Thyroid gland (tissue), 4 donors: ENCODE results near the gene RALGAPB. TPM values are rescaled to one million over a fixed set of nuclear protein-coding genes. Genes with fewer than 3 reads are reported as not detected.
"Not testable (repeated sequence)": the region's sequence is repeated elsewhere in the genome, so short reads cannot be mapped to it uniquely, and the experiment has no call there.

Experiments used
- DNase-seq, 2 donors: peaks; one replicate each; pipeline ENCODE4 v3.0.0-alpha.2; 2019
- H3K27ac ChIP-seq, 3 donors: fragments of 200-600 bp; sonication (generic); 1 replicate in 2 of 3; 2 replicates in 1 of 3; pipeline ENCODE4 v1.5.1; 2016 to 2019; ENCODE audit warnings: mild to moderate bottlenecking in 1 of 3, moderate library complexity in 1 of 3
- H3K27me3 ChIP-seq: fragments of 200-600 bp; sonication (generic); one replicate; pipeline ENCODE4 v1.5.1; 2019
- H3K36me3 ChIP-seq, 2 donors: fragments of 200-600 bp; sonication (generic); one replicate each; pipeline ENCODE4 v1.5.1; 2016 to 2019
- H3K4me1 ChIP-seq, 2 donors: fragments of 200-600 bp; sonication (generic); one replicate each; pipeline ENCODE4 v1.5.1; 2017 to 2019
- H3K4me3 ChIP-seq, 3 donors: fragments of 200-600 bp; sonication (generic); replicated peaks in 1 of 3; 1 replicate in 2 of 3; 2 replicates in 1 of 3; pipeline ENCODE4 v1.5.1; 2016; ENCODE audit warnings: mild to moderate bottlenecking in 1 of 3
- H3K9me3 ChIP-seq: fragments of 200-600 bp; sonication (generic); one replicate; pipeline ENCODE4 v1.5.1; 2017
- CTCF ChIP-seq, 6 experiments: fragments of 200-600 bp in 3 of 6; fragments of 450-650 bp in 3 of 6; sonication (generic) in 3 of 6; IDR thresholded peaks; one replicate each; pipeline ENCODE4 v1.5.1; 2016 to 2019; ENCODE audit warnings: antibody characterized with exemption in 6 of 6, mild to moderate bottlenecking in 2 of 6, inconsistent platforms in 1 of 6, moderate library complexity in 1 of 6
- POLR2A ChIP-seq, 2 donors: fragments of 450-650 bp; IDR thresholded peaks; one replicate each; pipeline ENCODE4 v1.6.1; 2017; ENCODE audit warnings: antibody characterized with exemption in 2 of 2, mild to moderate bottlenecking in 2 of 2, moderate library complexity in 1 of 2
- WGBS, 2 donors: methylation state at CpG; one replicate each; pipeline ENCODE4 v1.1.5; 2017; 5-methylcytosine and 5-hydroxymethylcytosine counted together
- intact Hi-C: fragments of 100-400 bp; cut with DNase I; formaldehyde crosslinking; loops from one replicate; pipeline ENCODE4 v1.15.1; 2023
- total RNA-seq, 4 donors: library from RNA; depleted of rRNA; stranded (reverse); fragments of >200 nt; gene quantifications; one replicate each; pipeline ENCODE4 v1.2.3, GENCODE V29; 2016

RALGAPB gene
- total RNA-seq, 4 donors from 2014 or later = 53.6 to 79.8 (median 62.1) TPM

GRCh38 chr20:38427655-38428023 is 45.0 kb upstream of the RALGAPB start:
- no peak overlapping the region for H3K4me3 ChIP-seq
- no peak for DNase-seq
- H3K27me3 ChIP-seq = no peaks in the 10 kb centered on the region
- no peaks in the 10 kb centered on the region for H3K4me1 ChIP-seq
- peaks cover 79 to 84% of the 10 kb centered on the region in 2 donors for H3K36me3 ChIP-seq
- TF ChIP-seq POLR2A (IDR thresholded peaks at IDR 0.05) (no peak), CTCF (IDR thresholded peaks at IDR 0.05) (no peak)
- WGBS, 2 donors = 81 to 89% methylated on average over 5 of the region's 5 CpGs
- no peak overlapping the region for H3K27ac ChIP-seq
- intact Hi-C loops = no loop called here
- H3K9me3 ChIP-seq = no peaks in the 10 kb centered on the region

GRCh38 chr20:38428800-38429199 is 43.8 kb upstream of the RALGAPB start:
- H3K36me3 ChIP-seq = peaks cover 77 to 81% of the 10 kb centered on the region in 2 donors
- WGBS, 2 donors = 91 to 97% methylated on average over 3 of the region's 3 CpGs
- H3K27ac ChIP-seq = no peak overlapping the region
- intact Hi-C loops = no loop called here
- no peaks in the 10 kb centered on the region for H3K9me3 ChIP-seq
- no peak overlapping the region for H3K4me3 ChIP-seq
- no peaks in the 10 kb centered on the region for H3K27me3 ChIP-seq
- TF ChIP-seq CTCF (IDR thresholded peaks at IDR 0.05) = no peak
- TF ChIP-seq POLR2A (IDR thresholded peaks at IDR 0.05) = no peak
- peaks cover 0 to 3% of the 10 kb centered on the region in 2 donors for H3K4me1 ChIP-seq
- no peak for DNase-seq

GRCh38 chr20:38429301-38429700 is 43.3 kb upstream of the RALGAPB start:
- peaks cover 72 to 76% of the 10 kb centered on the region in 2 donors for H3K36me3 ChIP-seq
- 81 to 94% methylated on average over 3 of the region's 3 CpGs for WGBS, 2 donors
- peaks cover 0 to 8% of the 10 kb centered on the region in 2 donors for H3K4me1 ChIP-seq
- no peak overlapping the region for H3K4me3 ChIP-seq
- TF ChIP-seq CTCF (IDR thresholded peaks at IDR 0.05) (no peak), POLR2A (IDR thresholded peaks at IDR 0.05) (no peak)
- no peak overlapping the region for H3K27ac ChIP-seq
- H3K27me3 ChIP-seq = no peaks in the 10 kb centered on the region
- H3K9me3 ChIP-seq = no peaks in the 10 kb centered on the region
- no peak for DNase-seq
- intact Hi-C loops = no loop called here

- Histone ChIP-seq H3K36me3 (peaks cover 58 to 61% of the 10 kb centered on the region in 2 donors), H3K27ac (no peak overlapping the region), H3K9me3 (no peaks in the 10 kb centered on the region), H3K4me3 (no peak overlapping the region), H3K27me3 (no peaks in the 10 kb centered on the region), H3K4me1 (peaks cover 0 to 11% of the 10 kb centered on the region in 2 donors)
- TF ChIP-seq CTCF (IDR thresholded peaks at IDR 0.05) (no peak), POLR2A (IDR thresholded peaks at IDR 0.05) (no peak)
- intact Hi-C loops = loop anchor here (2.0 kb wide), 1 partner anchor 16 kb away; no protein-coding TSS in a partner anchor
- 89 to 90% methylated on average over 8 of the region's 8 CpGs for WGBS, 2 donors
- DNase-seq = no peak
Observed at GRCh38 chr20:38430679-38431325, 41.8 kb upstream of the RALGAPB start.

GRCh38 chr20:38432292-38432691 is 40.4 kb upstream of the RALGAPB start:
- no peaks in the 10 kb centered on the region for H3K27me3 ChIP-seq
- no peak for TF ChIP-seq POLR2A (IDR thresholded peaks at IDR 0.05)
- TF ChIP-seq CTCF (IDR thresholded peaks at IDR 0.05) = no peak
- H3K27ac ChIP-seq = no peak overlapping the region
- peaks cover 0 to 11% of the 10 kb centered on the region in 2 donors for H3K4me1 ChIP-seq
- peaks cover 49 to 52% of the 10 kb centered on the region in 2 donors for H3K36me3 ChIP-seq
- intact Hi-C loops = no loop called here
- no peaks in the 10 kb centered on the region for H3K9me3 ChIP-seq
- DNase-seq = no peak
- 93 to 97% methylated on average over 5 to 6 of the region's 6 CpGs for WGBS, 2 donors
- no peak overlapping the region for H3K4me3 ChIP-seq

- H3K9me3 ChIP-seq, H3K27ac ChIP-seq, DNase-seq, H3K27me3 ChIP-seq, H3K4me3 ChIP-seq, intact Hi-C loops: not testable (repeated sequence)
- peaks cover 45 to 48% of the 10 kb centered on the region in 2 donors for H3K36me3 ChIP-seq
- 91 to 93% methylated on average over 5 of the region's 5 CpGs for WGBS, 2 donors
- peaks cover 0 to 11% of the 10 kb centered on the region in 2 donors for H3K4me1 ChIP-seq
Observed at GRCh38 chr20:38432870-38433269, 39.8 kb upstream of the RALGAPB start.
